ENCODE data around the gene COMMD3.

- TF ChIP-seq CTCF (IDR thresholded peaks at IDR 0.05) (no peak), POLR2A (IDR thresholded peaks at IDR 0.05) (no peak), EP300 (IDR thresholded peaks at IDR 0.05) (no peak)
Measured at GRCh38 chr10:22319547-22319979, 3.4 kb downstream of the COMMD3 start.
